Breast epithelium (tissue), 4 donors: ENCODE data around the gene ADD1. TPM values are rescaled to one million over a fixed set of nuclear protein-coding genes. Genes with fewer than 3 reads are reported as not detected.
A peak's percentile ranks its signal among the peaks of the same experiment; 100 is the strongest.

Experiments
- DNase-seq, 2 donors: peaks; one replicate each; pipeline ENCODE4 v3.0.0-alpha.2; 2019; ENCODE audit warnings: low spot score in 2 of 2
- H3K27ac ChIP-seq, 2 donors: fragments of 200-600 bp; sonication (generic) in 1 of 2; one replicate each; pipeline ENCODE4 v1.5.1; 2016 to 2019; ENCODE audit warnings: mild to moderate bottlenecking in 1 of 2
- H3K27me3 ChIP-seq, 2 donors: fragments of 200-600 bp; sonication (generic) in 1 of 2; one replicate each; pipeline versions ENCODE4 v1.5.1 to v1.6.0; 2017 to 2019; ENCODE audit warnings: control low read depth in 1 of 2, mild to moderate bottlenecking in 1 of 2
- H3K36me3 ChIP-seq: fragments of 200-600 bp; one replicate; pipeline ENCODE4 v1.5.1; 2019
- H3K4me1 ChIP-seq, 2 donors: fragments of 200-600 bp; sonication (generic); one replicate each; pipeline ENCODE4 v1.5.1; 2016 to 2019; ENCODE audit warnings: control low read depth in 1 of 2
- H3K4me3 ChIP-seq, 3 donors: fragments of 200-600 bp; sonication (generic); 1 replicate in 2 of 3; 2 replicates in 1 of 3; pipeline ENCODE4 v1.5.1; 2016 to 2019; ENCODE audit warnings: mild to moderate bottlenecking in 3 of 3, moderate library complexity in 2 of 3
- H3K9me3 ChIP-seq, 2 donors: fragments of 200-600 bp; sonication (generic) in 1 of 2; one replicate each; pipeline ENCODE4 v1.5.1; 2016 to 2019; ENCODE audit warnings: control low read depth in 1 of 2
- CTCF ChIP-seq, 3 donors: fragments of 450-650 bp; IDR thresholded peaks; one replicate each; pipeline ENCODE4 v1.5.1; 2016 to 2017; ENCODE audit warnings: antibody characterized with exemption in 3 of 3, mild to moderate bottlenecking in 3 of 3, moderate library complexity in 3 of 3
- POLR2A ChIP-seq: fragments of 450-650 bp; IDR thresholded peaks from one replicate; pipeline ENCODE4 v1.6.1; 2016; ENCODE audit warnings: antibody characterized with exemption, mild to moderate bottlenecking, moderate library complexity
- POLR2AphosphoS5 ChIP-seq, 3 donors: sonication (generic); formaldehyde crosslinking; IDR thresholded peaks; one replicate each; pipeline ENCODE4 v1.6.1; 2017; ENCODE audit warnings: antibody characterized with exemption in 3 of 3
- intact Hi-C: fragments of 100-400 bp; cut with DNase I; formaldehyde crosslinking; loops from one replicate; pipeline ENCODE4 v1.15.1; 2023; ENCODE audit warnings: low total_unique reads
- total RNA-seq, 3 donors: library from RNA; depleted of rRNA; stranded (reverse); fragments of >200 nt; gene quantifications; one replicate each; pipeline ENCODE4 v1.1.0, GENCODE V29; 2016

ADD1 gene
- total RNA-seq, 3 donors from 2014 or later: 161 to 193 (median 181) TPM

- Histone ChIP-seq H3K27ac (no peak overlapping the region), H3K36me3 (no peaks in the 10 kb centered on the region), H3K27me3 (no peaks in the 10 kb centered on the region), H3K4me1 (peaks cover 4 to 12% of the 10 kb centered on the region in 2 donors), H3K4me3 (no peak overlapping the region), H3K9me3 (no peaks in the 10 kb centered on the region)
- DNase-seq: no peak
- intact Hi-C loops: no loop called here
- TF ChIP-seq CTCF (IDR thresholded peaks at IDR 0.05) (no peak), POLR2AphosphoS5 (IDR thresholded peaks at IDR 0.05) (no peak), POLR2A (no peak)
Observed at GRCh38 chr4:2858451-2859217, 15.0 kb downstream of the ADD1 start.

- Histone ChIP-seq H3K4me3 (no peak overlapping the region), H3K4me1 (peaks cover 4 to 12% of the 10 kb centered on the region in 2 donors), H3K27me3 (no peaks in the 10 kb centered on the region), H3K9me3 (no peaks in the 10 kb centered on the region), H3K27ac (no peak overlapping the region), H3K36me3 (no peaks in the 10 kb centered on the region)
- DNase-seq: no peak
- intact Hi-C loops: no loop called here
- no peak for TF ChIP-seq POLR2A
- TF ChIP-seq POLR2AphosphoS5 (IDR thresholded peaks at IDR 0.05): no peak
- TF ChIP-seq CTCF (IDR thresholded peaks at IDR 0.05): no peak
Observed at GRCh38 chr4:2859514-2859913, 15.9 kb downstream of the ADD1 start.

GRCh38 chr4:2860391-2861348 is 17.0 kb downstream of the ADD1 start:
- TF ChIP-seq CTCF (IDR thresholded peaks at IDR 0.05) (no peak), POLR2A (no peak), POLR2AphosphoS5 (IDR thresholded peaks at IDR 0.05) (no peak)
- Histone ChIP-seq H3K27me3 (no peaks in the 10 kb centered on the region), H3K36me3 (no peaks in the 10 kb centered on the region), H3K27ac (peak overlapping the region; percentile 22 to 52), H3K4me1 (peaks cover 4 to 18% of the 10 kb centered on the region in 2 donors), H3K9me3 (no peaks in the 10 kb centered on the region), H3K4me3 (no peak overlapping the region)
- no peak for DNase-seq
- intact Hi-C loops: no loop called here

- no peaks in the 10 kb centered on the region for H3K36me3 ChIP-seq
- H3K27ac ChIP-seq: peak overlapping the region; percentile 22 to 52
- H3K27me3 ChIP-seq: no peaks in the 10 kb centered on the region
- H3K9me3 ChIP-seq: no peaks in the 10 kb centered on the region
- no peak for TF ChIP-seq POLR2A
- TF ChIP-seq CTCF (IDR thresholded peaks at IDR 0.05): no peak
- no peak for TF ChIP-seq POLR2AphosphoS5 (IDR thresholded peaks at IDR 0.05)
- no peak for DNase-seq
- intact Hi-C loops: no loop called here
- peaks cover 4 to 25% of the 10 kb centered on the region in 2 donors for H3K4me1 ChIP-seq
- H3K4me3 ChIP-seq: no peak overlapping the region
Observed at GRCh38 chr4:2861631-2862436, 18.2 kb downstream of the ADD1 start.
